Thyroid gland (tissue), 4 donors: Measurements from ENCODE around the gene SGCA. TPM values are rescaled to one million over a fixed set of nuclear protein-coding genes. Genes with fewer than 3 reads are reported as not detected.

Experiments used
- DNase-seq, 2 donors: peaks; one replicate each; pipeline ENCODE4 v3.0.0-alpha.2; 2019
- H3K27ac ChIP-seq, 3 donors: fragments of 200-600 bp; sonication (generic); 1 replicate in 2 of 3; 2 replicates in 1 of 3; pipeline ENCODE4 v1.5.1; 2016 to 2019; ENCODE audit warnings: mild to moderate bottlenecking in 1 of 3, moderate library complexity in 1 of 3
- H3K27me3 ChIP-seq: fragments of 200-600 bp; sonication (generic); one replicate; pipeline ENCODE4 v1.5.1; 2019
- H3K36me3 ChIP-seq, 2 donors: fragments of 200-600 bp; sonication (generic); one replicate each; pipeline ENCODE4 v1.5.1; 2016 to 2019
- H3K4me1 ChIP-seq, 2 donors: fragments of 200-600 bp; sonication (generic); one replicate each; pipeline ENCODE4 v1.5.1; 2017 to 2019
- H3K4me3 ChIP-seq, 3 donors: fragments of 200-600 bp; sonication (generic); replicated peaks in 1 of 3; 1 replicate in 2 of 3; 2 replicates in 1 of 3; pipeline ENCODE4 v1.5.1; 2016; ENCODE audit warnings: mild to moderate bottlenecking in 1 of 3
- H3K9me3 ChIP-seq: fragments of 200-600 bp; sonication (generic); one replicate; pipeline ENCODE4 v1.5.1; 2017
- CTCF ChIP-seq, 6 experiments: fragments of 200-600 bp in 3 of 6; fragments of 450-650 bp in 3 of 6; sonication (generic) in 3 of 6; IDR thresholded peaks; one replicate each; pipeline ENCODE4 v1.5.1; 2016 to 2019; ENCODE audit warnings: antibody characterized with exemption in 6 of 6, mild to moderate bottlenecking in 2 of 6, inconsistent platforms in 1 of 6, moderate library complexity in 1 of 6
- POLR2A ChIP-seq, 2 donors: fragments of 450-650 bp; IDR thresholded peaks; one replicate each; pipeline ENCODE4 v1.6.1; 2017; ENCODE audit warnings: antibody characterized with exemption in 2 of 2, mild to moderate bottlenecking in 2 of 2, moderate library complexity in 1 of 2
- WGBS, 2 donors: methylation state at CpG; one replicate each; pipeline ENCODE4 v1.1.5; 2017; 5-methylcytosine and 5-hydroxymethylcytosine counted together
- intact Hi-C: fragments of 100-400 bp; cut with DNase I; formaldehyde crosslinking; loops from one replicate; pipeline ENCODE4 v1.15.1; 2023
- total RNA-seq, 4 donors: library from RNA; depleted of rRNA; stranded (reverse); fragments of >200 nt; gene quantifications; one replicate each; pipeline ENCODE4 v1.2.3, GENCODE V29; 2016

Gene SGCA
- total RNA-seq, 4 donors from 2014 or later, result 2.0 TPM; not detected in 3

GRCh38 chr17:50177476-50177875 lies 11.7 kb downstream of the SGCA start:
- WGBS, 2 donors, result 82 to 94% methylated on average over 9 to 10 of the region's 10 CpGs
- H3K4me3 ChIP-seq, result no peak overlapping the region
- H3K4me1 ChIP-seq, result peaks cover 11 to 37% of the 10 kb centered on the region in 2 donors

GRCh38 chr17:50177983-50178834 lies 12.4 kb downstream of the SGCA start:
- intact Hi-C loops, result no loop called here
- peaks cover 11 to 34% of the 10 kb centered on the region in 2 donors for H3K4me1 ChIP-seq
- TF ChIP-seq CTCF (IDR thresholded peaks at IDR 0.05), result peak in 5 of 6 experiments; percentile 23 to 56 (median 52)
- peak in 1 of 2 donors; percentile 46 for TF ChIP-seq POLR2A (IDR thresholded peaks at IDR 0.05)
- 9 to 18% methylated on average over 8 to 10 of the region's 22 CpGs for WGBS, 2 donors
- peak overlapping the region; percentile 72 to 92 (median 85) for H3K27ac ChIP-seq
- H3K9me3 ChIP-seq, result no peaks in the 10 kb centered on the region
- no peaks in the 10 kb centered on the region for H3K36me3 ChIP-seq
- peak; percentile 92 to 95 for DNase-seq
- no peak overlapping the region for H3K4me3 ChIP-seq
- H3K27me3 ChIP-seq, result no peaks in the 10 kb centered on the region

More at GRCh38 chr17:50177476-50177875, 11.7 kb downstream of the SGCA start:
- DNase-seq, result no peak
- H3K27me3 ChIP-seq, result no peaks in the 10 kb centered on the region
- no peaks in the 10 kb centered on the region for H3K36me3 ChIP-seq
- intact Hi-C loops, result no loop called here
- H3K27ac ChIP-seq, result peak overlapping the region; percentile 72 to 92 (median 85)
- H3K9me3 ChIP-seq, result no peaks in the 10 kb centered on the region
- TF ChIP-seq CTCF (IDR thresholded peaks at IDR 0.05), result no peak
- no peak for TF ChIP-seq POLR2A (IDR thresholded peaks at IDR 0.05)

GRCh38 chr17:50180111-50180510 lies 14.3 kb downstream of the SGCA start:
- 88 to 96% methylated on average over 4 of the region's 4 CpGs for WGBS, 2 donors
- Histone ChIP-seq H3K27ac (no peak overlapping the region), H3K4me1 (peaks cover 11 to 29% of the 10 kb centered on the region in 2 donors), H3K27me3 (no peaks in the 10 kb centered on the region), H3K4me3 (no peak overlapping the region), H3K9me3 (no peaks in the 10 kb centered on the region), H3K36me3 (no peaks in the 10 kb centered on the region)
- intact Hi-C loops, result no loop called here
- no peak for TF ChIP-seq POLR2A (IDR thresholded peaks at IDR 0.05)
- TF ChIP-seq CTCF (IDR thresholded peaks at IDR 0.05), result no peak
- DNase-seq, result no peak

GRCh38 chr17:50180620-50181019 lies 14.8 kb downstream of the SGCA start:
- intact Hi-C loops, result no loop called here
- TF ChIP-seq CTCF (IDR thresholded peaks at IDR 0.05), result no peak
- TF ChIP-seq POLR2A (IDR thresholded peaks at IDR 0.05), result no peak
- DNase-seq, result no peak
- H3K9me3 ChIP-seq, result no peaks in the 10 kb centered on the region
- H3K27me3 ChIP-seq, result no peaks in the 10 kb centered on the region
- no peaks in the 10 kb centered on the region for H3K36me3 ChIP-seq
- peaks cover 11 to 29% of the 10 kb centered on the region in 2 donors for H3K4me1 ChIP-seq
- WGBS, 2 donors, result 81% methylated on average over 11 to 12 of the region's 12 CpGs
- no peak overlapping the region for H3K4me3 ChIP-seq
- no peak overlapping the region for H3K27ac ChIP-seq

GRCh38 chr17:50181144-50181543 lies 15.3 kb downstream of the SGCA start:
- DNase-seq, result no peak
- TF ChIP-seq CTCF (IDR thresholded peaks at IDR 0.05) (no peak), POLR2A (IDR thresholded peaks at IDR 0.05) (no peak)
- Histone ChIP-seq H3K9me3 (no peaks in the 10 kb centered on the region), H3K36me3 (no peaks in the 10 kb centered on the region), H3K4me1 (peaks cover 11 to 23% of the 10 kb centered on the region in 2 donors), H3K4me3 (no peak overlapping the region), H3K27me3 (no peaks in the 10 kb centered on the region), H3K27ac (no peak overlapping the region)
- intact Hi-C loops, result no loop called here
- WGBS, 2 donors, result 95 to 98% methylated on average over 10 to 13 of the region's 13 CpGs
